GM23338 (cell line): ENCODE results near the gene TMEM179. TPM values are rescaled to one million over a fixed set of nuclear protein-coding genes. Genes with fewer than 3 reads are reported as not detected.

Experiments
- ATAC-seq: fragments of 200-7000 bp; cut with Tn5 transposase; 3 replicates; pipeline ENCODE4 v1.9.1; 2020
- DNase-seq: peaks from one replicate; pipeline ENCODE4 v3.0.0-alpha.2; 2015; ENCODE audit warnings: low spot score
- H2AFZ ChIP-seq: fragments of 200-600 bp; sonication (generic); 2 replicates; pipeline ENCODE4 v1.8.0; 2016; ENCODE audit warnings: antibody characterized with exemption, mild to moderate bottlenecking, moderate library complexity
- H3F3A ChIP-seq: fragments of 200-600 bp; sonication (generic); replicated peaks from 2 replicates; pipeline ENCODE4 v1.8.0; 2017; ENCODE audit warnings: antibody characterized with exemption, mixed run types, low read depth
- H3K27ac ChIP-seq: fragments of 200-600 bp; sonication (generic); 2 replicates; pipeline ENCODE4 v1.6.1; 2016; ENCODE audit warnings: low read depth
- H3K27me3 ChIP-seq: fragments of 200-600 bp; sonication (generic); 2 replicates; pipeline ENCODE4 v1.8.0; 2016; ENCODE audit warnings: mild to moderate bottlenecking, mixed run types, moderate library complexity; ENCODE audit not compliant: insufficient read depth
- H3K36me3 ChIP-seq: fragments of 200-600 bp; sonication (generic); 2 replicates; pipeline ENCODE4 v1.8.0; 2016; ENCODE audit warnings: mild to moderate bottlenecking; ENCODE audit not compliant: insufficient read depth
- H3K4me1 ChIP-seq: fragments of 200-600 bp; sonication (generic); 2 replicates; pipeline ENCODE4 v1.8.0; 2016; ENCODE audit warnings: mild to moderate bottlenecking, moderate library complexity; ENCODE audit not compliant: insufficient read depth
- H3K4me2 ChIP-seq: fragments of 200-600 bp; sonication (generic); 2 replicates; pipeline ENCODE4 v1.7.1; 2017; ENCODE audit warnings: mixed run types
- H3K4me3 ChIP-seq: fragments of 200-600 bp; sonication (generic); 2 replicates; pipeline ENCODE4 v1.6.1; 2016; ENCODE audit warnings: mixed run types
- H3K79me2 ChIP-seq: fragments of 200-600 bp; sonication (generic); replicated peaks from 2 replicates; pipeline ENCODE4 v1.8.0; 2017; ENCODE audit warnings: mild to moderate bottlenecking; ENCODE audit not compliant: insufficient read depth
- H3K9me2 ChIP-seq: fragments of 200-600 bp; sonication (generic); 2 replicates; pipeline ENCODE4 v1.8.0; 2017; ENCODE audit not compliant: insufficient read depth
- H4K20me1 ChIP-seq: fragments of 200-600 bp; sonication (generic); replicated peaks from 2 replicates; pipeline ENCODE4 v1.8.0; 2017; ENCODE audit warnings: mild to moderate bottlenecking; ENCODE audit not compliant: insufficient read depth
- H3K27ac Mint-ChIP-seq: 2 replicates; pipeline ENCODE4 v1.8.0; 2020; ENCODE audit warnings: inconsistent platforms, mild to moderate bottlenecking, moderate library complexity, mixed read lengths
- H3K27me3 Mint-ChIP-seq: 3 replicates; pipeline ENCODE4 v1.8.0; 2022; ENCODE audit warnings: low read depth, mild to moderate bottlenecking, moderate library complexity, mixed read lengths, inconsistent platforms; ENCODE audit not compliant: insufficient read depth, poor library complexity
- H3K36me3 Mint-ChIP-seq: 3 replicates; pipeline ENCODE4 v1.8.0; 2021; ENCODE audit warnings: low read depth, mild to moderate bottlenecking, inconsistent platforms, moderate library complexity, mixed read lengths
- H3K4me1 Mint-ChIP-seq: 3 replicates; pipeline ENCODE4 v1.8.0; 2020; ENCODE audit warnings: mild to moderate bottlenecking, inconsistent platforms, mixed read lengths
- H3K4me3 Mint-ChIP-seq: 3 replicates; pipeline ENCODE4 v1.8.0; 2021; ENCODE audit warnings: moderate library complexity, mild to moderate bottlenecking, inconsistent platforms, mixed read lengths
- H3K9me3 Mint-ChIP-seq: 3 replicates; pipeline ENCODE4 v1.8.0; 2020; ENCODE audit warnings: moderate library complexity, mild to moderate bottlenecking, inconsistent platforms, mixed read lengths
- CREB1 ChIP-seq: fragments of 250-450 bp; sonication (Bioruptor Pico); IDR thresholded peaks from 2 replicates; pipeline ENCODE4 v1.5.0; 2020; ENCODE audit warnings: low read depth, mild to moderate bottlenecking, moderate library complexity
- CTCF ChIP-seq, 2 experiments: fragments of 200-600 bp in 1 of 2; sonication (generic) in 1 of 2; conservative IDR thresholded peaks; 2 replicates each; pipeline versions ENCODE4 v1.5.1 to v1.6.1; 2016 to 2017; ENCODE audit warnings: antibody characterized with exemption in 2 of 2, low read depth in 2 of 2, mild to moderate bottlenecking in 2 of 2, moderate library complexity in 1 of 2
- ETS1 ChIP-seq: IDR thresholded peaks from 2 replicates; pipeline ENCODE4 v1.6.1; 2016; ENCODE audit warnings: antibody characterized with exemption
- EZH2 ChIP-seq: fragments of 200-600 bp; sonication (generic); IDR thresholded peaks from one replicate; pipeline ENCODE4 v1.8.0; 2017; ENCODE audit warnings: antibody characterized with exemption, mild to moderate bottlenecking, low read depth; ENCODE audit not compliant: unreplicated experiment
- EZH2phosphoT487 ChIP-seq: fragments of 200-600 bp; sonication (generic); IDR thresholded peaks from one replicate; pipeline ENCODE4 v1.8.1; 2018; ENCODE audit warnings: antibody characterized with exemption; ENCODE audit not compliant: unreplicated experiment
- JUNB ChIP-seq: IDR thresholded peaks from one replicate; pipeline ENCODE4 v1.6.1; 2016; ENCODE audit warnings: antibody characterized with exemption; ENCODE audit not compliant: unreplicated experiment
- NANOG ChIP-seq: IDR thresholded peaks from 2 replicates; pipeline ENCODE4 v1.6.1; 2016; ENCODE audit warnings: antibody characterized with exemption, borderline replicate concordance
- POLR2AphosphoS5 ChIP-seq: IDR thresholded peaks from 2 replicates; pipeline ENCODE4 v1.6.1; 2016; ENCODE audit warnings: antibody characterized with exemption, low read depth
- REST ChIP-seq: IDR thresholded peaks from one replicate; pipeline ENCODE4 v1.6.1; 2018; ENCODE audit warnings: antibody characterized with exemption; ENCODE audit not compliant: unreplicated experiment
- STAT1 ChIP-seq: IDR thresholded peaks from one replicate; pipeline ENCODE4 v1.6.1; 2016; ENCODE audit warnings: antibody characterized with exemption; ENCODE audit not compliant: unreplicated experiment
- ZNF114 ChIP-seq: fragments of 250-450 bp; sonication (Bioruptor Pico); IDR thresholded peaks from 2 replicates; pipeline ENCODE4 v1.5.0; 2020; ENCODE audit warnings: mild to moderate bottlenecking, moderate library complexity
- ZNF331 ChIP-seq: fragments of 250-450 bp; sonication (Bioruptor Pico); IDR thresholded peaks from 2 replicates; pipeline ENCODE4 v1.5.0; 2020; ENCODE audit warnings: low read depth, mild to moderate bottlenecking, moderate library complexity
- ZNF462 ChIP-seq: fragments of 250-450 bp; sonication (Bioruptor Pico); IDR thresholded peaks from 2 replicates; pipeline ENCODE4 v1.5.0; 2020; ENCODE audit warnings: mild to moderate bottlenecking, moderate library complexity
- polyA plus RNA-seq: library from polyadenylated mRNA; unstranded; fragments of >200 nt; fragmentation: Nextera tagmentation; extraction: Ambion mirVana; gene quantifications from 2 replicates; pipeline ENCODE4 v1.2.1, GENCODE V29; 2016
- total RNA-seq: library from RNA; depleted of rRNA; stranded (reverse); fragments of >200 nt; shearing (Covaris generic); gene quantifications from 2 replicates; pipeline ENCODE4 v1.2.3, GENCODE V29; 2014

The TMEM179 gene
- total and polyA plus RNA-seq, 2 experiments from 2014 or later: 1.0 to 4.8 TPM

GRCh38 chr14:104558231-104559027, 46.1 kb downstream of the TMEM179 start:
- Histone ChIP-seq H3K4me2 (no peak overlapping the region), H3K27me3 (no peaks in the 10 kb centered on the region), H4K20me1 (no peaks in the 10 kb centered on the region), H3K36me3 (no peaks in the 10 kb centered on the region), H3F3A (no peaks in the 10 kb centered on the region), H3K4me3 (no peak overlapping the region), H3K27ac (no peak overlapping the region), H3K79me2 (no peaks in the 10 kb centered on the region), H2AFZ (no peak overlapping the region), H3K9me2 (no peaks in the 10 kb centered on the region), H3K4me1 (no peaks in the 10 kb centered on the region)
- H3K36me3 Mint-ChIP-seq: no peaks in the 10 kb centered on the region
- DNase-seq (no peak), ATAC-seq (no peak)
- H3K9me3 Mint-ChIP-seq: no peaks in the 10 kb centered on the region
- H3K27me3 Mint-ChIP-seq: peaks cover 13% of the 10 kb centered on the region
- no peaks in the 10 kb centered on the region for H3K4me1 Mint-ChIP-seq
- no peak overlapping the region for H3K27ac Mint-ChIP-seq
- no peak overlapping the region for H3K4me3 Mint-ChIP-seq
- no peak for TF ChIP-seq CTCF (conservative IDR thresholded peaks at IDR 0.05; ENCODE audit: low read depth in 2 of 2)
- TF ChIP-seq POLR2AphosphoS5: no peak
- TF ChIP-seq STAT1: no peak
- TF ChIP-seq EZH2: no peak
- no peak for TF ChIP-seq JUNB
- no peak for TF ChIP-seq CREB1
- no peak for TF ChIP-seq ZNF114
- no peak for TF ChIP-seq EZH2phosphoT487
- TF ChIP-seq ZNF331 (CRISPR knock-in tag): no peak
- no peak for TF ChIP-seq REST
- no peak for TF ChIP-seq ZNF462
- TF ChIP-seq ETS1: no peak
- no peak for TF ChIP-seq NANOG
